GM21825 (cell line): Measurements from ENCODE around the gene PLAC1.
A peak's percentile ranks its signal among the peaks of the same experiment; 100 is the strongest.

ENCODE experiments used
- ATAC-seq: cut with Tn5 transposase; IDR thresholded peaks from one replicate; pipeline ENCODE4 v1.9.1; 2021; ENCODE audit warnings: mild to moderate bottlenecking, moderate library complexity; ENCODE audit not compliant: unreplicated experiment

The PLAC1 gene

DNA sequence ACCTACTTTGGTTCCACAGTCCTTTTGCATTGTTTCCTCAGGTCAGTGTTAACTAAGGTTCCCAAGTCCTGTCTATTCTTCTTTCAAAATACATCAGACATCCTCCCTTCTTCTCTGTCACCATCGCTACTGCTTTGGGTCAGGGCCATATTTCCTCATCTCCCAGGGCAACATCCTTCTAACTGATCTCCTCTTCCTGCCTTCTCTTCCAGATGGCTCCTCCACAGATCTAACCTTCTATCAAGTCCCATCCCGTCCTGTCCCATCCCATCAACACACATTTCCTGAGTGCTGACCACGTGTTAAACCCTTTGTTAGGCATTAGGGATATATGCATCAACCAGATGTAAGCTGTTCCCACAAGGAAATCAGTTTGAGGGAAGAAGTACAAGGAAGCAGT lies 25.9 kb downstream of the PLAC1 start:
- ATAC-seq = no peak

GRCh38 chrX:134631426-134632346 lies 26.6 kb downstream of the PLAC1 start:
- ATAC-seq = no peak

DNA sequence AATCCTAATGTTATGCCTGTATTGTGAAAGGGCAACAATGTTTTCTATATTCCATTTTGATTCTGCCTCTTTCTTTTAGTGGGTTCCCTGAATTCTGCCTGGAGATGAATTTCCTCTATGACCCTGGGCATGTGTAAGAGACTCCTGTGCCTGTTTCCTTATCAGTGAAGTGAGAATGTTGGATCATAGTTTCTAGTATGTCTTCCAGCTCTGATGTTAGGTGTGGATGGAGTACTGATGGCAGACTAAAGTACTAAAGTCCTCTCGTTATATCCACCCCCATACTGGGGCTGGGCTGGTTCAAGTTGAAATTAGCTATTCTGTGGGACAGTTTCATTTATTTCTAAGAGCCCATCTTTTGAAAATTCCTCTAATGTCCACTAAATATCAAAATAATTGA lies 29.6 kb downstream of the PLAC1 start:
- no peak for ATAC-seq

- no peak for ATAC-seq
Observed at GRCh38 chrX:134626434-134626833, 31.8 kb downstream of the PLAC1 start.

GRCh38 chrX:134625315-134625718 lies 33.0 kb downstream of the PLAC1 start:
- no peak for ATAC-seq

- ATAC-seq = no peak
Observed at GRCh38 chrX:134624046-134624430, 34.2 kb downstream of the PLAC1 start.

DNA sequence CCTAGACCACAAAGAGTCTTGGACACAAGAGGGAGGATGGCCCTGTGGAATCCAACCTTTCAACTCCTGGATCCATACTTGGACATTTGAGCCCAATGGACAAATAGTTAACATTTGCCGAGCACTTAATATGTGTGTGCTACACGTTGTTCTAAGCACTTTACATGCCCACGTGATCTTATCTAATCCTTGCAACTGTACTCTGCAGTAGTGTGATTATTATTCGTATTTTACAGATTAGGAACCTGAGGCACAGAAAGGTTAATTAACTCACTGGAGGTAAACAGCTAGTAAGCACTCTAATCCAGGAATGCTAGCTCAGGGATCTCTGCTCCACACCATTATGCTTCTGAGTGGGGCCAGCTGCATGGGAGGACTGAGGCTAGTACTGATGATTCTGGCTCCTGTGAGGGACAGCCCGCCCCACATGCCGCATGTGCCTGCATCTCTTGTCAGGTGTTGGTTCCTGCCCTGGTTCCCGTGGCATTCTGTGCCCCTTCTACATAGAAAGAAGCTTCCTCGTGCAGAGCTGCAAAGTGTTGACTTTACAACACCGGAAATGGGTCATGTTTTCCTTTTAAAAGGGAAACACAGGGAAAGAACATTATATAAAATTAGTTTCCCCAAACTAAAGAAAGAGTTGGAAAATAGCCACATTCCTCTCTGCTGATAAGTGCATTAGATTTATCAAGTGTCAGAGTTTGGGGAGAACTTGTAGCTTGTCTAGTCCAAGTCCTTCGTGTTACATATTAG lies 34.8 kb downstream of the PLAC1 start:
- ATAC-seq = no peak

- ATAC-seq = no peak
Observed at GRCh38 chrX:134622813-134623185, 35.5 kb downstream of the PLAC1 start.

GRCh38 chrX:134622056-134622812 lies 36.0 kb downstream of the PLAC1 start:
- peak; percentile 92 for ATAC-seq

DNA sequence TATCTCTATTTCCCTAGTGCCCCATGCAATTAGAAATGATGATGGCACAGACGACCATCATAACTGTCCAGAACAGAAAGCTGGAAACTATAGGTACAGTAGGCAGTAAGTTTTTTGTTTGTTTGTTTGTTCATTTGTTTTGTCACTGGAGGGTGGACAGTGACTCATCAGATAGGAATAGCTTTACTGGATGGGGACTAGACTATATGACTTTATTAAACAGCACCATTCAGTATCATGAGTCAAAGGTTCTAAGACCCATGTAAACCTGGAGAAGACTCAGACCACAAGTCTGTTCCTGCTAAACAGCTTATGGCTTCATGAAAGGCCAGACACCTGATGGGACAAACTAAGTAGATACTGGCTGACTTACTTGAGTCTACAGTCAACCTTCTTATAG lies 38.4 kb downstream of the PLAC1 start:
- no peak for ATAC-seq

DNA sequence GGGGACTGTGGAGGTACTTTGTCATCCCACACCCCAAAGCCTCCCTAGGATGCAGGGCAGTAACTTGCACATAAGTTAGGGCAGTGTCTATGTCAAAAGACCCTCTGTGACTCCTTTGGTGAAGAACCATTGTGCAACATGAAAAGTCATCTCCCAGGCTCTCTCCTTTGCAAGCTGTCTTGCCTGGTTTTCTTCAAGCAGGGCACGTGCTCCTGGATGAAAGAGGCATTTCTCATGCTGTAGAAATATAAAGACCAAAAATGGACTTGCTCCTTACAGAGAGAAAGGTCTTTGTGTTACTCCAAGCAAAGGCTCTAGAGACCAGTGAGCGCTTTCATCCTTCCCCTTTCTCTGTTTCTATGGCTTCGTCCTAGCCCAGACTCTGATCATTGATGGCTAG lies 44.9 kb downstream of the PLAC1 start:
- ATAC-seq = no peak

DNA sequence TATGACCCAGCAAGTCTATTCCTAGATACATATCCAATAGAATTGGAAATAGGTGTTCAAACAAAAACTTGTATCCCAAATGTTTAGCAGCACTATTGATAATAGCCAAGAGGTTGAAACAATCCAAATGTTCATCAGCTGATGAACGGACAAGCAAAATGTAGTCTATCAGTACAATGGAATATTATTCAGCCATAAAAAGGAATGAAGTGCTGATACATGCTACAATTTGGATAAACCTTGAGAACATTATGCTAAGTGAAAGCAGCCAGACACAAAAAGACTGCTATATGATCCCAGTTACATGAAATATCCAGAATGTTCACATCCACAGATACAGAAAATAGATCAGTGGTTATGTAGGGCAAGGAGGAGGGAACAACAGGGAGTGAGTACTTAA lies 50.1 kb downstream of the PLAC1 start:
- no peak for ATAC-seq

DNA sequence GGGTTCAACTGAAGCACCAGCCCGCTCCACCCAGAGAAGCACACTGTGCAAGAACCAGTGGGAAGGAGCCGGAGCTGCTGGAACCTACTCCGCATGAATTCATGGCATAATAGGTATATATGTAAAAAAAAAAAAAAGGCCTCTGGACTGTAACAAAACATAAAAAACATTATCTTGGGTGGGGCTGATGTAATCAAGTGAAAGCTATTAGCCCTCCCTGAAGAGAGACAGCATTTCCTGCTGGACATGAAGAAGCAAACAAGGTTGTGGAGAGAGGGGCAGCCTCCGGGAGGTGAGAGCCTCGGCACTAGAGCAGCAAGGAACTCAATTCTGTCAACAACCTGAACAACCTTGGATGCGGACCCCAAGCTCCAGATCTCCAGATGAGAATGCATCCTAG lies 50.7 kb downstream of the PLAC1 start:
- no peak for ATAC-seq

- no peak for ATAC-seq
Observed at GRCh38 chrX:134604701-134605311, 53.5 kb downstream of the PLAC1 start.

GRCh38 chrX:134603806-134604700 lies 54.2 kb downstream of the PLAC1 start:
- no peak for ATAC-seq

- ATAC-seq = no peak
Observed at GRCh38 chrX:134602410-134602809, 55.9 kb downstream of the PLAC1 start.

DNA sequence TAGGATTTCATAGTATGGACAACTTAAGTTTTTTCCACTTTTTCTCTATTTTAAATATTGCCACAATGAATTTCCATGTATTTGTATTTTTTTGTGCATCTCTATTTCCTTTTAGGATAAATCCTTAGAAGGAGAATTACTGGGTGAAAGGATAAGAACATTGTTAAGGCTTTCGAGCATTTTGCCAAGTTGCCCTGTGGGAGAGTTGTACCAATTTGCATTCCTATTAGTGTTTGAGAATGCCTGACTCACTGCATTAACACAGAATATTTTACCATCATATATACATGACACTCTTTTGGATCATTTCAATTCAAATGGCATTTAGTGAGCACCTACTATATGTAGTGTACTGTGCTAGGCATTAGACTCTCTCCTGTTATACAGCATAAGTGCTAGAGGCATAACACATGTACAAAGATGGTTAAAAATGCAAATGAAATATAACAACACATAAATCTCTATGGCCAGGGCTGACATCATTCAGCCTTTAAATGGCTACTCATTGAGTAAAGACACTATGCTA lies 57.0 kb downstream of the PLAC1 start:
- no peak for ATAC-seq

DNA sequence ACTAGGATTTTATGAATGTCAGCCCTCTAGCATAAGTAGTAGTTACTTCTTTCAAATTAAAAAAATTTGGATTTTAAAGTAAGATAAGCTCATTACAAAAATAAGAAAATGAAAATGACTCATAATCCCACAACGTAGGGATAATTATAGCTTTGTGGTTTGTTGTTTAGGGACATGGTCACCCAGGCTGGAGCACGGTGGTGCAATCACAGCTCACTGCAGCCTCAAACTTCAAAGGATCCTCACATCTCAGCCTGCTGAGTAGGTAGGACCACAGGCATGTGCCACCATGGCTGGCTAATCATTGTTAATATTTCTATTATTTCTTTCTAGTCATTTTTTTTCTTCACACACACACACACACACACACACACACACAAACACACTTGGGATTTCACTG lies 57.6 kb downstream of the PLAC1 start:
- ATAC-seq = no peak

DNA sequence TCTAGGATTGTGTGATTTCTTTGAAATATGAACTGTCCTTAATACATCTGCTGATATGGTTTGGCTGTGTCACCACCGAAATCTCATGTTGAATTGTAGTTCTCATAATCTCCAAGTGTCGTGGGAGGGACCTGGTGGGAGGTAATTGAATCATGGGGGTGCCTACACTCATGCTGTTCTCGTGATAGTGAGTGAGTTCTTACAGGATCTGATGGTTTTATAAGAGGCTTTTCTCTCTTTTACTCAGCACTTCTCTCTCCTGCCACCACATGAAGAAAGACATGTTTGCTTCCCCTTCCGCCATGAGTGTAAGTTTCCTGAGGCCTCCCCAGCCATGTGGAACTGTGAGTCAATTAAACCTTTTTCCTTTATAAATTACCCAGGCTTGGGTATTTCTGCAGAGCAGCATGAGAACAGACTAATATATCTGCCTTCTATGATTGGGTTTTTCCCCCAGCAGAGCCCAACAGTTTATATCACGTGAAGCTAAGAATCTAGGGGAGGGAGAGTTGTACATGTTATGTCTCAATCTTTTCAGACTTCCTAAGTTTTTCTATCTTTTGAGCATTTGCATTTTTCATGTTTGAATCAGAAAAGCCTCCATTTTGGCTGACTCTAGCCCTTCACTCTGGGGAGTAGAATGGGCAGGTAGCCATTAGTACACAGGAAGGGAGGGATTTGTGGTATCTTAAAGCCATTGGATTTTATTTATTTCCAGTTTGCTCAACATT lies 58.9 kb downstream of the PLAC1 start:
- no peak for ATAC-seq
